HEK293T (cell line): ENCODE measurements around the gene PIGW.

Experiments
- CTCF ChIA-PET: fragments of 350-600 bp; formaldehyde crosslinking; extraction: SDS; loops from one replicate; lab custom pipeline; 2021; ENCODE audit warnings: antibody characterized with exemption, inconsistent platforms; lab: Yijun Ruan, JAX
- POLR2A ChIA-PET: fragments of 350-600 bp; formaldehyde crosslinking; extraction: SDS; loops from one replicate; lab custom pipeline; 2020; ENCODE audit warnings: antibody characterized with exemption, inconsistent platforms; lab: Yijun Ruan, JAX
- DNase-seq: peaks from one replicate; pipeline ENCODE4 v3.0.0; 2012; ENCODE audit warnings: mixed read lengths; ENCODE audit errors: extremely low spot score
- ARNT ChIP-seq: fragments of 450-650 bp; IDR thresholded peaks from 2 replicates; pipeline ENCODE4 v1.6.1; 2017; ENCODE audit warnings: mild to moderate bottlenecking
- BHLHE40 ChIP-seq: fragments of 450-650 bp; IDR thresholded peaks from 2 replicates; pipeline ENCODE4 v1.6.1; 2016; ENCODE audit warnings: mild to moderate bottlenecking, moderate library complexity, borderline replicate concordance
- CTBP1 ChIP-seq: fragments of 450-650 bp; IDR thresholded peaks from 2 replicates; pipeline ENCODE4 v1.6.1; 2016; ENCODE audit warnings: borderline replicate concordance
- ELF4 ChIP-seq: fragments of 450-650 bp; IDR thresholded peaks from 2 replicates; pipeline ENCODE4 v1.6.1; 2017; ENCODE audit warnings: antibody characterized with exemption
- FOXA1 ChIP-seq: fragments of 450-650 bp; IDR thresholded peaks from 2 replicates; pipeline ENCODE4 v1.6.1; 2016; ENCODE audit warnings: mild to moderate bottlenecking
- FOXK2 ChIP-seq: fragments of 450-650 bp; IDR thresholded peaks from 2 replicates; pipeline ENCODE4 v1.6.1; 2016; ENCODE audit warnings: mild to moderate bottlenecking
- FOXM1 ChIP-seq: fragments of 450-650 bp; IDR thresholded peaks from 2 replicates; pipeline ENCODE4 v1.6.1; 2017; ENCODE audit warnings: mild to moderate bottlenecking, borderline replicate concordance
- HDGF ChIP-seq: fragments of 450-650 bp; IDR thresholded peaks from 2 replicates; pipeline ENCODE4 v1.6.1; 2017; ENCODE audit warnings: antibody characterized with exemption, borderline replicate concordance
- L3MBTL2 ChIP-seq: fragments of 450-650 bp; conservative IDR thresholded peaks from 2 replicates; pipeline ENCODE4 v1.6.1; 2016; ENCODE audit warnings: mild to moderate bottlenecking
- LEF1 ChIP-seq: fragments of 450-650 bp; IDR thresholded peaks from 2 replicates; pipeline ENCODE4 v1.6.1; 2017; ENCODE audit warnings: mild to moderate bottlenecking, borderline replicate concordance
- NFRKB ChIP-seq: fragments of 450-650 bp; IDR thresholded peaks from 2 replicates; pipeline ENCODE4 v1.6.1; 2016; ENCODE audit warnings: mild to moderate bottlenecking, moderate library complexity
- SP1 ChIP-seq: fragments of 450-650 bp; IDR thresholded peaks from 2 replicates; pipeline ENCODE4 v1.6.1; 2017
- SUZ12 ChIP-seq: fragments of 450-650 bp; IDR thresholded peaks from 2 replicates; pipeline ENCODE4 v1.6.1; 2016; ENCODE audit warnings: mild to moderate bottlenecking
- TARDBP ChIP-seq: fragments of 450-650 bp; IDR thresholded peaks from 2 replicates; pipeline ENCODE4 v1.6.1; 2016
- ZNF384 ChIP-seq: fragments of 450-650 bp; IDR thresholded peaks from 2 replicates; pipeline ENCODE4 v1.6.1; 2016
- TF ChIP-seq, protein P1 (sequence below): fragments of 450-650 bp; IDR thresholded peaks from 2 replicates; pipeline ENCODE4 v1.6.1; 2016

The PIGW gene

DNA sequence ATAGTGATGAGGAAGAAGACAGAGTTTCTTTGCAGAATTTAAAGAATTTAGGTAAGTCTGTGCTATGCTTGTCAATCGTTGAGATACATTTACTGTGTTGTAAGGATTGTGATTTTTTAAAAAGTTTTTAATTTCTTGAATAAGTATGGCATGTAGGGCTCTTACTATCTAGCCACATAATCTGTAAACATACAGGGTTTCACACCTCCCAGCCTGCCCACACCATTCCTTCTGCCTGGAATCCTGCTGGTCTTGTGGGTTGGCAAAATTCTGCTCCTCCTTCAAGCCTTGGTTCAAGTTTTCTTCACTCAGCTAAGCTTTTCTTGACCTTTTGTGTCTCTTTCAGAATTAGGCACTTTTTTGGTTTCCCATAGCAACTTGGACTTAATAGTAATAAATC lies 40.8 kb upstream of the PIGW start:
- POLR2A ChIA-PET, result interaction anchor here (1.2 kb wide), 1 partner anchor 108 kb away, joined by 3 read pairs; the partner anchor contains the start of gene MRM1
- TF ChIP-seq TARDBP (no peak), ELF4 (no peak), HDGF (no peak), FOXK2 (no peak), NFRKB (no peak), SUZ12 (no peak), ZNF384 (no peak), LEF1 (no peak), FOXM1 (no peak)
- CTCF ChIA-PET, result no interaction called here
- DNase-seq, result no peak

DNA sequence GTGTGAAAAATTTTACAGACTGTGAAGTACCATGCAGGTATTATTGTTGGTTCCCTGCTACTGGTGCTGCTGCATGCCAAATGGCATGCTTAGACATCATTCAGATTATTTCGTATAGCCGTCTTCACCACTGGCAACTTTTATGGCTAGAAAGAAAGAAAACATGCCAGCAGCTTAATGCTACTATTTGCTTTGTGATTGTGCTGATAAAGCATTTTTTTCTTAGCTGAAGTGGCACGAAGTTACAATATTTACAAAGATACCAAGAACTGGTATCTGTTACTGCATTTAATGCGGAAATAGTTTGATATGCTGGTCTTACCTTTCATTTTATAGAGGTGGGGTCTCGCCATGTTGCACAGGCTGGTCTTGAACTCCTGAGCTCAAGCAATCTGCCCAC lies 40.1 kb upstream of the PIGW start:
- DNase-seq, result no peak
- CTCF ChIA-PET, result no interaction called here
- no peak for TF ChIP-seq LEF1
- TF ChIP-seq CTBP1, result no peak
- POLR2A ChIA-PET, result interaction anchor here (1.0 to 2.3 kb wide), 5 partner anchors 9 to 107 kb away, joined by 3 to 14 read pairs (median 3); partner anchors contain the start of genes MRM1, MYO19, PIGW and ZNHIT3

DNA sequence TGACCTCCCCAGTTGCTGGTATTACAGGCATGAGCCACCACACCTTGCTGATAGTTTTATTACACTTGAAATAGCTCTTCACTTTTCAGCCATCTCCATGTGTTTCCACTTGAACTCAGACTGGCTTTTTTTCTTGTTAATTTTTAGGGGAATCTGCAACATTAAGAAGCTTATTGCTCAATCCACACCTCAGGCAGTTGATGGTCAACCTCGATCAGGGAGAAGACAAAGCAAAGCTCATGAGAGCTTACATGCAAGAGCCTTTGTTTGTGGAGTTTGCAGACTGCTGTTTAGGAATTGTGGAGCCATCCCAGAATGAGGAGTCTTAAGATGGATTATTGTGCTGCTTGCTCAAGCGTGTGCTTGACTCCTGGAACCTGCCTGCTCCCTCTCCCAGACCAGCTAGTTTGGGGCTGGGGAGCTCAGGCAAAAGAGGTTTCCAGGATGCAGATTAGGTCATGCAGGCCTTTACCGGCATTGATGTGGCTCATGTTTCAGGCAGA lies 39.7 kb upstream of the PIGW start:
- TF ChIP-seq FOXK2, result no peak
- TF ChIP-seq ZNF384, result no peak
- TF ChIP-seq TARDBP, result no peak
- TF ChIP-seq, protein P1, sequence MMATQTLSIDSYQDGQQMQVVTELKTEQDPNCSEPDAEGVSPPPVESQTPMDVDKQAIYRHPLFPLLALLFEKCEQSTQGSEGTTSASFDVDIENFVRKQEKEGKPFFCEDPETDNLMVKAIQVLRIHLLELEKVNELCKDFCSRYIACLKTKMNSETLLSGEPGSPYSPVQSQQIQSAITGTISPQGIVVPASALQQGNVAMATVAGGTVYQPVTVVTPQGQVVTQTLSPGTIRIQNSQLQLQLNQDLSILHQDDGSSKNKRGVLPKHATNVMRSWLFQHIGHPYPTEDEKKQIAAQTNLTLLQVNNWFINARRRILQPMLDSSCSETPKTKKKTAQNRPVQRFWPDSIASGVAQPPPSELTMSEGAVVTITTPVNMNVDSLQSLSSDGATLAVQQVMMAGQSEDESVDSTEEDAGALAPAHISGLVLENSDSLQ, result no peak
- no peak for TF ChIP-seq ARNT
- TF ChIP-seq LEF1, result no peak
- TF ChIP-seq FOXM1, result no peak
- no peak for TF ChIP-seq FOXA1
- TF ChIP-seq BHLHE40, result no peak
- TF ChIP-seq ELF4, result no peak
- TF ChIP-seq SUZ12, result no peak
- no peak for TF ChIP-seq NFRKB
- no peak for TF ChIP-seq L3MBTL2
- DNase-seq, result no peak
- ChIA-PET CTCF (no interaction called here), POLR2A (interaction anchor here (1.0 to 2.3 kb wide), 5 partner anchors 9 to 107 kb away, joined by 3 to 14 read pairs (median 3); partner anchors contain the start of genes MRM1, MYO19, PIGW and ZNHIT3)

DNA sequence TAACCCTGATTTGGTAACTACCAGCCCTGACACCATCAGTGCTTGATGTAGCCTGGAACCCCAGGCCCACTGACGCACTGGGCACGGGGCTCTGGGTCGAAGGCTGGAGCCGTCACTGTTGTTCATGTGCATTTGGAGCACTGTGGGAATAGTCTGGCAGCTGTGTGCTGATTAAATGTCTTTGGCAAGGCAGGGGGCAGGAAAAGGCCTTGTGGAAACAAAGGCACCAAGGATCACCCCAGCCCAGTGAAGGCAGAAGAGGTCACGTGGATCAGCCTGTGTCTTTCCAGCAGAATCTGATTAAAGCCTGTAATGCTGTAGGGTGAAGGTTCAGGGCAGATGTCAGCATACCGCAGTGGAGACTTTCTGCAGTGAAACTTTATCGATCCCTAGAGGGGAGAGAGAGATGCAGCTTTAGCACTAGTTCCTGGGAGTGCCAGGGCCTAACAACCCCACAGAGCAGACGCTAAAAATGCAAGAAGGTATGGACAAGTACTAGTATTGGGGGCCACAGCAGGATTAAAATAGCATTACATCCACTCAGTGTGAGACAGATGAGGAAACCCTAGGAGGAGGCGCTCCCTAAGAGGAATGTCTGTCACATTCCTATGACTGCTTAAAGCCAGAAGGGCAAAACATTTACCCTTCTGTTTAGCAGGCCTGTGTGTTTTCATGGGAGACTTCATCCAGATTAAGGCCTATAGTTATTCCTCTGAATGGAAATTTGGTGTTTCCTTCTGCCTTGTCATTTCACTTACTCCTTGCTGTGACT lies 38.6 kb upstream of the PIGW start:
- no peak for DNase-seq
- CTCF ChIA-PET, result no interaction called here
- TF ChIP-seq ARNT (no peak), ELF4 (no peak), FOXA1 (no peak), SUZ12 (no peak), L3MBTL2 (no peak), ZNF384 (no peak), SP1 (no peak), NFRKB (no peak), FOXK2 (no peak), BHLHE40 (no peak), CTBP1 (no peak)
- POLR2A ChIA-PET, result interaction anchor here (2.3 kb wide), 1 partner anchor 10 kb away, joined by 14 read pairs; the partner anchor contains the start of gene ZNHIT3

DNA sequence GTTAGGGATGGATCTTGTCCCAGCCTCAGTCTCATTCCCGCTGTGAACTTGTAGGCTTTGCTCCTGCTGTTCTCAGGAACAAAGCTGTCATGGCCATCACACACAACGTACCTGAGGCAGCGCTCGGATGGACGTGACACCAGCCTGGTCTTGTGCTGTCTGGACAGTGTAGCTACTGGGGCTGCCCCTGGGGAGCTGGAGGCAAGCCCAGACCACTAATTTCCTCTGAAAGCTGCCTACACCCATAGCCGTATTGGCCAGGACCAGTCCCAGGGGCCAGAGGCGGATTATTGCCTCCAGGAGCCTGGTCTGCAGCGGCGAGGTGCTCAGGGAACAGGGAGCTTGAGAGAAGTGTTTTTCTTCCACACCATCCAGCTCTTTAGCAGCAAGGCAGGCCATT lies 36.6 kb upstream of the PIGW start:
- no peak for TF ChIP-seq BHLHE40
- TF ChIP-seq CTBP1, result no peak
- TF ChIP-seq FOXM1, result no peak
- no peak for TF ChIP-seq FOXA1
- TF ChIP-seq ELF4, result no peak
- TF ChIP-seq FOXK2, result no peak
- no peak for TF ChIP-seq ZNF384
- TF ChIP-seq LEF1, result no peak
- no peak for TF ChIP-seq NFRKB
- no peak for TF ChIP-seq SP1
- no peak for TF ChIP-seq ARNT
- no peak for TF ChIP-seq TARDBP
- TF ChIP-seq, protein P1, result no peak
- TF ChIP-seq HDGF, result no peak
- TF ChIP-seq L3MBTL2, result no peak
- CTCF ChIA-PET, result interaction anchor here (0.6 kb wide), 1 partner anchor 957 kb away, joined by 3 read pairs; no protein-coding TSS in a partner anchor
- POLR2A ChIA-PET, result interaction anchor here (1.0 to 1.9 kb wide), 2 partner anchors 12 to 37 kb away, joined by 4 to 7 read pairs; partner anchors contain the start of genes MYO19 and PIGW
- DNase-seq, result no peak

DNA sequence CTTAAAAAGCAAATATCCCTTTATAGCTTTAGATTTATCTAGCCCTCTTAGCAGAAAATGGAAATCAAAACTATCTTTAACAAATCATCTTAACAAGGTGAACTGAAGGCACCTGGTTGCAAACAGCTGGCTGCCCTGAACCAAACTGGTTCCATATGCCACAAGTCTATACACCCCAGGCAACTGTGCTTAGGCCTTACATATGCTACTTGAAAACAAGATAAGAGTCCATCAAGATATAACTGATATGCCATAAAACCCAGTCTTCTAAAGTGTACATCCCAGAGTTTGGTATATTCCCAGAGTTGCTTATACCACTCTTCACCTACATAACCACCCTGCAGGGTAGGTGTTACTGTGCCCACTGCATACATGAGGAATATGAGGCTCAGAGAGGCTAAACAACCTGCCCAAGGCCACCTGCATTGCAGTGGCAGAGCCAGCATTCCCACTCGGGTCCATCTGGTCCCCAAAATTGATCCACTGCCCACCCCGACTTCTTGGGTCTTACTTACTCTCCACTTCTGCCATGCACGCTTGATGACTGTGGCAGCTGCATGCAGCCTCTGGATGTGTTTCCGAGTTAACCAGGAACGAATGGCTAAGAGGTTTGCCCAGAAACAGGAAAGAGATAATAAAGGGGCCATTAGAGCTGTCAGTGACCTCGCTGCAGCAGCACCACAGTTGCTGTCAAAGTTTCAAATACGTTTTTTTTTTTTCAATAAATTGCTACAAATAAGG lies 36.1 kb upstream of the PIGW start:
- TF ChIP-seq FOXA1 (no peak), ELF4 (no peak), SUZ12 (no peak), HDGF (no peak), ZNF384 (no peak), FOXK2 (no peak), TARDBP (no peak), SP1 (no peak), BHLHE40 (no peak)
- POLR2A ChIA-PET, result interaction anchor here (1.0 to 2.0 kb wide), 3 partner anchors 12 to 36 kb away, joined by 4 to 7 read pairs (median 7); partner anchors contain the start of genes MYO19, PIGW and ZNHIT3
- no peak for DNase-seq
- CTCF ChIA-PET, result no interaction called here
